ENCODE results near the gene C4orf33. TPM values are rescaled to one million over a fixed set of nuclear protein-coding genes. Genes with fewer than 3 reads are reported as not detected.

C4orf33 gene
- total RNA-seq, 4 donors from 2014 or later: 3.7 to 8.5 (median 7.0) TPM

GRCh38 chr4:129131343-129131742, 35.4 kb downstream of the C4orf33 start:
- DNase-seq (ENCODE audit: low spot score in 2 of 2): no peak
- no peak for TF ChIP-seq CTCF (IDR thresholded peaks at IDR 0.05)
- TF ChIP-seq POLR2A (IDR thresholded peaks at IDR 0.05): no peak
- H3K4me3 ChIP-seq (ENCODE audit: low read depth, poor library complexity, severe bottlenecking): no peak overlapping the region
- intact Hi-C loops (cut with DNase I; ENCODE audit: low total_unique reads): no loop called here
- WGBS, 2 donors: 81 to 83% methylated on average over 2 of the region's 2 CpGs

GRCh38 chr4:129136433-129136832, 40.5 kb downstream of the C4orf33 start:
- peak in 1 of 2 donors; percentile 66 for DNase-seq (ENCODE audit: low spot score in 2 of 2)
- 85 to 100% methylated on average over 5 to 8 of the region's 8 CpGs for WGBS, 2 donors
- intact Hi-C loops (cut with DNase I; ENCODE audit: low total_unique reads): no loop called here
- TF ChIP-seq CTCF (IDR thresholded peaks at IDR 0.05) (no peak), POLR2A (IDR thresholded peaks at IDR 0.05) (no peak)
- H3K4me3 ChIP-seq (ENCODE audit: low read depth, poor library complexity, severe bottlenecking): no peak overlapping the region

- H3K4me3 ChIP-seq (ENCODE audit: low read depth, poor library complexity, severe bottlenecking): no peak overlapping the region
- intact Hi-C loops (cut with DNase I; ENCODE audit: low total_unique reads): no loop called here
- TF ChIP-seq POLR2A (IDR thresholded peaks at IDR 0.05) (no peak), CTCF (IDR thresholded peaks at IDR 0.05) (no peak)
- no peak for DNase-seq (ENCODE audit: low spot score in 2 of 2)
- 61 to 71% methylated on average over 6 of the region's 6 CpGs for WGBS, 2 donors
Observed at GRCh38 chr4:129138810-129139496, 43.0 kb downstream of the C4orf33 start.

GRCh38 chr4:129140521-129140920, 44.6 kb downstream of the C4orf33 start:
- TF ChIP-seq CTCF (IDR thresholded peaks at IDR 0.05): no peak
- TF ChIP-seq POLR2A (IDR thresholded peaks at IDR 0.05): no peak
- intact Hi-C loops (cut with DNase I; ENCODE audit: low total_unique reads): no loop called here
- WGBS, 2 donors: 71 to 74% methylated on average over 2 of the region's 2 CpGs
- no peak for DNase-seq (ENCODE audit: low spot score in 2 of 2)
- H3K4me3 ChIP-seq (ENCODE audit: low read depth, poor library complexity, severe bottlenecking): no peak overlapping the region

GRCh38 chr4:129143359-129143758, 47.4 kb downstream of the C4orf33 start:
- intact Hi-C loops (cut with DNase I; ENCODE audit: low total_unique reads): no loop called here
- TF ChIP-seq CTCF (IDR thresholded peaks at IDR 0.05): no peak
- no peak for TF ChIP-seq POLR2A (IDR thresholded peaks at IDR 0.05)
- no peak overlapping the region for H3K4me3 ChIP-seq (ENCODE audit: low read depth, poor library complexity, severe bottlenecking)
- 42 to 81% methylated on average over 2 of the region's 2 CpGs for WGBS, 2 donors
- no peak for DNase-seq (ENCODE audit: low spot score in 2 of 2)

- no peak overlapping the region for H3K4me3 ChIP-seq (ENCODE audit: low read depth, poor library complexity, severe bottlenecking)
- no peak for TF ChIP-seq CTCF (IDR thresholded peaks at IDR 0.05)
- no peak for TF ChIP-seq POLR2A (IDR thresholded peaks at IDR 0.05)
- WGBS, 2 donors: 38 to 42% methylated on average over 10 of the region's 10 CpGs
- intact Hi-C loops (cut with DNase I; ENCODE audit: low total_unique reads): no loop called here
- DNase-seq (ENCODE audit: low spot score in 2 of 2): no peak
Observed at GRCh38 chr4:129144755-129145206, 48.8 kb downstream of the C4orf33 start.

All from lower leg skin (tissue), 4 donors.